HepG2 (cell line): Measurements from ENCODE around the gene SEC14L2. TPM values are rescaled to one million over a fixed set of nuclear protein-coding genes. Genes with fewer than 3 reads are reported as not detected.

Experiments used
- AKNA ChIP-seq: sonication (generic); formaldehyde crosslinking; IDR thresholded peaks from 2 replicates; pipeline ENCODE4 v1.4.0; 2020; ENCODE audit warnings: missing genetic modification reagents, borderline replicate concordance
- ARID2 ChIP-seq: sonication (generic); formaldehyde crosslinking; IDR thresholded peaks from 2 replicates; pipeline ENCODE4 v1.8.1; 2022; ENCODE audit warnings: mild to moderate bottlenecking, missing genetic modification reagents, borderline replicate concordance
- ARID5B ChIP-seq: IDR thresholded peaks from 2 replicates; pipeline ENCODE4 v1.4.0; 2020; ENCODE audit warnings: mild to moderate bottlenecking, missing genetic modification reagents
- CBX2 ChIP-seq, 2 experiments: fragments of 200-600 bp in 1 of 2; sonication (generic); formaldehyde crosslinking in 1 of 2; IDR thresholded peaks; 2 replicates each; pipeline versions ENCODE4 v1.7.0 to v1.8.1; 2018 to 2022; ENCODE audit warnings: low read depth in 2 of 2, low read length in 1 of 2, mild to moderate bottlenecking in 1 of 2, missing genetic modification reagents in 1 of 2
- CENPBD1 ChIP-seq: sonication (generic); formaldehyde crosslinking; IDR thresholded peaks from 2 replicates; pipeline ENCODE4 v1.8.0; 2022; ENCODE audit warnings: missing genetic modification reagents, low read depth, mild to moderate bottlenecking, borderline replicate concordance
- FOXA1 ChIP-seq, 2 experiments: fragments of 450-650 bp in 1 of 2; sonication (generic) in 1 of 2; formaldehyde crosslinking in 1 of 2; IDR thresholded peaks; 2 replicates each; pipeline versions ENCODE4 v1.4.0 to v1.6.1; 2016 to 2020; ENCODE audit warnings: missing genetic modification reagents in 1 of 2
- HNF1B ChIP-seq: sonication (generic); formaldehyde crosslinking; IDR thresholded peaks from 2 replicates; pipeline ENCODE4 v1.5.1; 2020; ENCODE audit warnings: mild to moderate bottlenecking, moderate library complexity, missing genetic modification reagents
- HNRNPK ChIP-seq: fragments of 200-400 bp; formaldehyde crosslinking; IDR thresholded peaks from 2 replicates; pipeline ENCODE4 v1.6.1; 2018; ENCODE audit warnings: low read length, low read depth, moderate library complexity, mild to moderate bottlenecking; ENCODE audit not compliant: poor library complexity, severe bottlenecking
- NFIC ChIP-seq: IDR thresholded peaks from 2 replicates; pipeline ENCODE4 v1.6.1; 2012; ENCODE audit warnings: mild to moderate bottlenecking, low read length, inconsistent platforms
- RBAK ChIP-seq: sonication (generic); formaldehyde crosslinking; IDR thresholded peaks from 2 replicates; pipeline ENCODE4 v1.5.1; 2020; ENCODE audit warnings: mild to moderate bottlenecking, missing genetic modification reagents
- SIX1 ChIP-seq: sonication (generic); formaldehyde crosslinking; IDR thresholded peaks from 2 replicates; pipeline ENCODE4 v1.4.0; 2020; ENCODE audit warnings: missing genetic modification reagents, borderline replicate concordance
- WIZ ChIP-seq: sonication (generic); formaldehyde crosslinking; IDR thresholded peaks from 2 replicates; pipeline ENCODE4 v1.5.1; 2020; ENCODE audit warnings: mild to moderate bottlenecking, missing genetic modification reagents
- ZBTB38 ChIP-seq: sonication (generic); formaldehyde crosslinking; IDR thresholded peaks from 2 replicates; pipeline ENCODE4 v1.5.1; 2020; ENCODE audit warnings: mild to moderate bottlenecking, missing genetic modification reagents
- ZBTB7B ChIP-seq: sonication (generic); formaldehyde crosslinking; IDR thresholded peaks from 2 replicates; pipeline ENCODE4 v1.4.0; 2020; ENCODE audit warnings: missing genetic modification reagents
- ZNF431 ChIP-seq: sonication (generic); formaldehyde crosslinking; IDR thresholded peaks from 2 replicates; pipeline ENCODE4 v1.9.0; 2022; ENCODE audit warnings: missing genetic modification reagents, low read depth, mild to moderate bottlenecking, borderline replicate concordance
- ZNF614 ChIP-seq: IDR thresholded peaks from 2 replicates; pipeline ENCODE4 v1.6.1; 2018; ENCODE audit warnings: missing biosample characterization, missing genetic modification reagents, inconsistent platforms, borderline replicate concordance
- ZNF660 ChIP-seq: sonication (generic); formaldehyde crosslinking; IDR thresholded peaks from 2 replicates; pipeline ENCODE4 v1.5.1; 2020; ENCODE audit warnings: mild to moderate bottlenecking, low read depth, missing genetic modification reagents, borderline replicate concordance
- polyA plus RNA-seq, 8 experiments: library from polyadenylated mRNA; depleted of rRNA in 3 of 8; stranded (reverse) in 7 of 8; unstranded in 1 of 8; fragments of >200 nt; fragmentation: Illumina TruSeq in 4 of 8; extraction: Trizol in 4 of 8; gene quantifications; 2 replicates each; pipeline versions ENCODE4 v1.2.1 to v1.2.3, GENCODE V29; 2011 to 2016; ENCODE audit warnings: low read depth in 4 of 8, missing spikeins in 1 of 8, mixed read lengths in 1 of 8; ENCODE audit not compliant: insufficient read depth in 1 of 8
- total RNA-seq, 5 experiments: library from RNA; depleted of rRNA; stranded (reverse); fragments of >200 nt; fragmentation: Illumina TruSeq; extraction: Trizol; gene quantifications; 2 replicates each; pipeline ENCODE4 v1.2.3, GENCODE V29; 2016; ENCODE audit warnings: low read depth in 1 of 5

The SEC14L2 gene
- total and polyA plus RNA-seq, 2 of the 13 experiments (the other 11 are each of a cell fraction or from before 2014, with no cell fraction given) = 4.1 to 5.1 TPM

GRCh38 chr22:30356449-30357235 lies 40.2 kb upstream of the SEC14L2 start, which contains the start of the genes CCDC157 and SF3A1 (continued):
- peak; percentile 14; the same call in 1 of the 2 replicates for TF ChIP-seq HNF1B (CRISPR knock-in tag)
- no peak for TF ChIP-seq NFIC
- TF ChIP-seq WIZ (CRISPR knock-in tag) = no peak
- TF ChIP-seq ARID5B (CRISPR knock-in tag) = peak; percentile 63
- TF ChIP-seq CENPBD1 = no peak; the same call in 1 of the 2 replicates
- peak; percentile 78 for TF ChIP-seq ZBTB38 (CRISPR knock-in tag)
- TF ChIP-seq ZBTB7B = no peak
- TF ChIP-seq FOXA1 (IDR thresholded peaks at IDR 0.05) = no peak
- 0 out of 2 replicates have a peak, but pooled peaks have one; percentile 25 for TF ChIP-seq FOXA1 (CRISPR knock-in tag; IDR thresholded peaks at IDR 0.05)
- no peak for TF ChIP-seq SIX1 (CRISPR knock-in tag)
- TF ChIP-seq CBX2 (IDR thresholded peaks at IDR 0.05; ENCODE audit: low read depth, low read length) = no peak
- no peak for TF ChIP-seq CBX2 (CRISPR knock-in tag; IDR thresholded peaks at IDR 0.05; ENCODE audit: low read depth)
- no peak for TF ChIP-seq HNRNPK
- no peak for TF ChIP-seq ZNF660 (CRISPR knock-in tag)
- no peak for TF ChIP-seq ARID2 (CRISPR knock-in tag)
- 0 out of 2 replicates have a peak, but pooled peaks have one; percentile 36 for TF ChIP-seq ZNF431 (CRISPR knock-in tag)
- peak; percentile 60; the same call in 1 of the 2 replicates for TF ChIP-seq ZNF614 (CRISPR knock-in tag)
- no peak for TF ChIP-seq RBAK (CRISPR knock-in tag)
- TF ChIP-seq AKNA (CRISPR knock-in tag) = no peak
